Lower leg skin (tissue), 4 donors: ENCODE measurements around the gene IFI44. TPM values are rescaled to one million over a fixed set of nuclear protein-coding genes. Genes with fewer than 3 reads are reported as not detected.

Experiments used
- DNase-seq, 2 donors: peaks; one replicate each; pipeline ENCODE4 v3.0.0-alpha.2; 2019; ENCODE audit warnings: low spot score in 2 of 2
- H3K4me3 ChIP-seq: fragments of 200-600 bp; sonication (generic); 2 replicates; pipeline ENCODE4 v1.5.1; 2017; ENCODE audit warnings: mild to moderate bottlenecking, low read depth; ENCODE audit not compliant: poor library complexity, severe bottlenecking
- POLR2A ChIP-seq, 2 donors: fragments of 450-650 bp; IDR thresholded peaks; one replicate each; pipeline ENCODE4 v1.6.1; 2016 to 2017; ENCODE audit warnings: antibody characterized with exemption in 2 of 2, mild to moderate bottlenecking in 1 of 2, moderate library complexity in 1 of 2
- WGBS, 2 donors: methylation state at CpG; one replicate each; pipeline ENCODE4 v1.1.5; 2018; 5-methylcytosine and 5-hydroxymethylcytosine counted together
- intact Hi-C: fragments of 100-400 bp; cut with DNase I; formaldehyde crosslinking; loops from one replicate; pipeline ENCODE4 v1.15.0; 2023; ENCODE audit warnings: low total_unique reads
- total RNA-seq, 4 donors: library from RNA; depleted of rRNA; stranded (reverse); fragments of >200 nt; gene quantifications; one replicate each; pipeline ENCODE4 v1.1.0, GENCODE V29; 2016
- TF ChIP-seq, protein P1 (sequence below), 3 donors: fragments of 450-650 bp; IDR thresholded peaks; one replicate each; pipeline ENCODE4 v1.5.1; 2016; ENCODE audit warnings: antibody characterized with exemption in 3 of 3, mild to moderate bottlenecking in 3 of 3, moderate library complexity in 2 of 3

Gene IFI44
- total RNA-seq, 4 donors from 2014 or later: 4.4 to 13.1 (median 5.2) TPM

DNA sequence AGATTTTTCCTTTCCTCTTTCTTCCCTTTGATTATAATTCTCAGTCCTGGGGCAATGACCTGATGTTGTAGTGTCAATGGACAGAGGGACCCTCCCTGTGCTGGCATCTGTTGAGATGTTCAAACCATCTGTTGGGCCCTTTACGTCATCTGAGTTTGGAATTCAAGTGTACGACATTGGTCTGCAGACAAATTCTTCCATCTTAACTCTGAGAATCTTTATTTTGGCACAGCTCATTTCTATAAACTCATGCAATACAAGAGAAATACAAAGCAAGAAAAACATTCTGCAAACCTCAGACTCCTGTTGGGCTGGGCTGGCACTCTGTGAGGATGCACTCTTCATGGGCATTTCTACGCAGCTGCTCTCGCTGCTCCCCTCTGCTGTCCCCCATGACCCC is 54.2 kb downstream of the IFI44 start:
- intact Hi-C loops: no loop called here
- 68 to 84% methylated on average over 4 of the region's 4 CpGs for WGBS, 2 donors
- H3K4me3 ChIP-seq: no peak overlapping the region
- no peak for DNase-seq
- TF ChIP-seq, protein P1, sequence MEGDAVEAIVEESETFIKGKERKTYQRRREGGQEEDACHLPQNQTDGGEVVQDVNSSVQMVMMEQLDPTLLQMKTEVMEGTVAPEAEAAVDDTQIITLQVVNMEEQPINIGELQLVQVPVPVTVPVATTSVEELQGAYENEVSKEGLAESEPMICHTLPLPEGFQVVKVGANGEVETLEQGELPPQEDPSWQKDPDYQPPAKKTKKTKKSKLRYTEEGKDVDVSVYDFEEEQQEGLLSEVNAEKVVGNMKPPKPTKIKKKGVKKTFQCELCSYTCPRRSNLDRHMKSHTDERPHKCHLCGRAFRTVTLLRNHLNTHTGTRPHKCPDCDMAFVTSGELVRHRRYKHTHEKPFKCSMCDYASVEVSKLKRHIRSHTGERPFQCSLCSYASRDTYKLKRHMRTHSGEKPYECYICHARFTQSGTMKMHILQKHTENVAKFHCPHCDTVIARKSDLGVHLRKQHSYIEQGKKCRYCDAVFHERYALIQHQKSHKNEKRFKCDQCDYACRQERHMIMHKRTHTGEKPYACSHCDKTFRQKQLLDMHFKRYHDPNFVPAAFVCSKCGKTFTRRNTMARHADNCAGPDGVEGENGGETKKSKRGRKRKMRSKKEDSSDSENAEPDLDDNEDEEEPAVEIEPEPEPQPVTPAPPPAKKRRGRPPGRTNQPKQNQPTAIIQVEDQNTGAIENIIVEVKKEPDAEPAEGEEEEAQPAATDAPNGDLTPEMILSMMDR (IDR thresholded peaks at IDR 0.05): no peak

DNA sequence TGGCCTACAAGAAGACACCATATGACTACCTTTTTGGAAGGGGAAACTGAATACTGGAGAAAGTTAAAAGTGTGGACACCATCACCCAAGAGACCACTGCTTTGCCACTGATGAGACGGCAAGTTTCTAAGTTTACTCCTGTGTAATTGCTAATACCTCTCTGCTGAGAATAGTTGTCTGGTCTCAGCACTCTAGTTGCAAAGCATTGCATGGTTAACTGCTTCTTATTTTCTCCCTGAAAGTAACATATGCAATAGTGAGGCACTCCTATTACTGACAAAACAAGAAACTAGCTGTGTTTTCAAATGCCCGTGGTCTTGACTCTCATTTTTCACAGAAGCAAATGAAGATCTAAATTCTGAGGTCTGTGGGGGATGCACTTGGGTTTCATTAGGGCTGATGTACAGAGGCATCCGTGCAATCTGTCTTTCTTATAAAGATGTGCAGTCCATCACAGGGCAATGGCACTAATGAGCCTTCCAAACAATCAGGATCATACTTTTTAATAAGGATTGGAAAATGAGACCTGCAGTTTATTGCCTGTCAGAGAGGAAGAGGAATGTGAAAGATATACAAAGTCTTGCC is 62.9 kb downstream of the IFI44 start:
- TF ChIP-seq POLR2A (IDR thresholded peaks at IDR 0.05): no peak
- TF ChIP-seq, protein P1 (IDR thresholded peaks at IDR 0.05): no peak
- intact Hi-C loops: no loop called here

DNA sequence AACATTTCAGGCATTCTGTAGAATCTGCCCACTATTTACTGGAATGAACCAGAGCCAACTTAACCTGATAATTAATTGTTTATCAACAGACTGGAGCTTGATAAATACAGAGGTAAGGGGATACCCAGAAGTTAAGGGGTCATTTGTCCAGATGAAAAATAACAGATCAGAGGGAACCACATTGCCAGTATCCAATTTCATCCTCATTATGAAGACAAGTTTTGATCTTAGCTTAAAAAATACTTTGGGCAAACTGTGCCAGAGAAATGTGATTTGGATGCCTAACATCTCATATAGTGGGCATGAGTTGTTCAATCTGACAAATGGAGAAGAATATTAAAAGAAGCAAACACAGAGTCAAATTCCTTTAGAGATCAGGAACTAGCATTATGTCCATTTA is 63.7 kb downstream of the IFI44 start:
- H3K4me3 ChIP-seq: no peak overlapping the region

More for the DNA sequence above, 62.9 kb downstream of the IFI44 start:
- WGBS, 2 donors: 77 to 85% methylated on average over 3 of the region's 3 CpGs
- DNase-seq: no peak
- H3K4me3 ChIP-seq: no peak overlapping the region

More for the DNA sequence above, 63.7 kb downstream of the IFI44 start:
- DNase-seq: no peak
- TF ChIP-seq, protein P1 (IDR thresholded peaks at IDR 0.05): no peak
- TF ChIP-seq POLR2A (IDR thresholded peaks at IDR 0.05): no peak
- intact Hi-C loops: no loop called here

Other genes with a start within 250 kb of the IFI44 start
- gene PTGFR, start 158.9 kb upstream of the IFI44 start, total RNA-seq: 10 to 100 TPM in 1 of 4 donors, 1 to 10 TPM in 3; 1.8 to 14.9 (median 5.1) TPM
- gene IFI44L, start 29.4 kb upstream of the IFI44 start, total RNA-seq: 1 to 10 TPM in 3 of 4 donors, under 1 TPM in 1; 0.84 to 3.4 (median 2.3) TPM